ENCODE data around the gene KCP.

KCP gene

DNA sequence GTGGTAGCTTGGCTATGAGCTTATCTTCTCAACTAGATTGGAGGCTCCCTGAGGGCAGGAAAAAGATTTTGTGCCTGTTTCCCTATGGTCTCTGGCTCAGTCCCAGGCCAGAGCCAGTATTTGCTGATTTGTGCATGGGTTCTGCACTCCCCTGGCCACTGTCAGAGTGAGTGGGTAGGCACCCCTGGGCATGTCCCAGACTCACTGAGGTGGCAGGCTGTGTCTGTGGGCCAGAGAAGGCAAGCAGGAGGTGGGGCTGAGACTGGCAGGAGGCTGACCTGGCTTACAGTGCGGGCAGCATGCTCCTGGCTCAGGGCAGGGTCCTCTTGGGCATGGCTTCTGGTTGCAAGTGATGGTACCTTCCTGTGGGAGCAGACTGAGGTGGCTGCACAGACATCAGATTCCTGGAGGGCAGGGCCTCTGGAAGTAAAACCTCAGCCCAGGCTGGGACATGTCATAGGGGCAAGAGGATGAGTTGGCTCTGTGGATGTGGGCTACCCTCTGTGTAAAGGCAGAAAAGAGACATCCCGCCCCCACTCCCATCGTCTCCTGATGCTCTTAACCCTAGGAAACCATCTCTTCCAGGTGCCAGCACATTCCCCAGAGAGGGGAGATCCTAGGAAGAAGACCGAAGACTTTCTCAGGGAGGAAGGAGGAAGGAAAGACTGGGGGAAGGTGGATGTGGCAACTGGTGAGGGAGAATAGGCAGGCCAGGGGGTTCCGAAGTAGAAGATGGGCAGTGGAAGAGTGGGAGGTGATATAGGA is 4.3 kb downstream of the KCP start:
- DNase-seq (ENCODE audit: low spot score) = no peak

DNA sequence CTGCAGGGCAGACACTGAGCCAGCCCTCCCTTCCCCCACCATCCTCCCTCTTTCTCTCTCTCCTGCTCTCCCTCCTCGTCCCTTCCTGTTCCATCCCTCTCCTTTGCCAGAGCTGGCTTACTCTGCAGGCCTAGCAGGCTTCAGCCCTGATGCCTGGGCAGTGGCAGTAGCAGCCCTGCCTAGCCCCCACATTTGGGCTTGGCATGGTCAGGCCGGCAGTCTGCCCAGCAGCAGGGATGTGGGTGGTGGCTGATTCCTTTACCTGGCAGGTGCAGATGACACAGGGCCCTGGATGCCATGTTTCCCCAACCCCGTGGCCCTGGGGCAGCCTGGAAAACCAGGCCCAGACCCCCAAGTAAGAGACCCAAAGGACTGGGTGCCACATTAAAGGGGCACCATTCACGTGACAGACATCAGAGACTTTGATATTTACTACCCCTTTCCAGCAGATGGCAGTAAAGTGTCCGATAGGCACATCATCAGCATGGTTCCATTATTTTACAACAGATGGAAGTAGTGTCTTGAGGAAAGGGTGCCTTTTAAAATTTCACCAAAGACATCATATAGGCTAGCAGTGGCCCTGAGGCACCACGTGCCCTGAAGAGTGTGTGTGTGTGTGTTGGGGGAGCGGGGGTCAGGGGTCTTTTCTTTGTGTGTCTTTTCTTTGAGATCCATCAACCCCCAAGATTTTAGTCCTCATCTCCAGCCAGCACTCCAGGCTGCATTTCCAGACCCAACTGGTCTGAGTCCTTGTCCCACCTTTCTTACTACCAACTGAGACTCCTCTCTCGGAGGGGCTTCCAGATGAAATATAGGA is 5.9 kb downstream of the KCP start:
- DNase-seq (ENCODE audit: low spot score) = peak; percentile 91

DNA sequence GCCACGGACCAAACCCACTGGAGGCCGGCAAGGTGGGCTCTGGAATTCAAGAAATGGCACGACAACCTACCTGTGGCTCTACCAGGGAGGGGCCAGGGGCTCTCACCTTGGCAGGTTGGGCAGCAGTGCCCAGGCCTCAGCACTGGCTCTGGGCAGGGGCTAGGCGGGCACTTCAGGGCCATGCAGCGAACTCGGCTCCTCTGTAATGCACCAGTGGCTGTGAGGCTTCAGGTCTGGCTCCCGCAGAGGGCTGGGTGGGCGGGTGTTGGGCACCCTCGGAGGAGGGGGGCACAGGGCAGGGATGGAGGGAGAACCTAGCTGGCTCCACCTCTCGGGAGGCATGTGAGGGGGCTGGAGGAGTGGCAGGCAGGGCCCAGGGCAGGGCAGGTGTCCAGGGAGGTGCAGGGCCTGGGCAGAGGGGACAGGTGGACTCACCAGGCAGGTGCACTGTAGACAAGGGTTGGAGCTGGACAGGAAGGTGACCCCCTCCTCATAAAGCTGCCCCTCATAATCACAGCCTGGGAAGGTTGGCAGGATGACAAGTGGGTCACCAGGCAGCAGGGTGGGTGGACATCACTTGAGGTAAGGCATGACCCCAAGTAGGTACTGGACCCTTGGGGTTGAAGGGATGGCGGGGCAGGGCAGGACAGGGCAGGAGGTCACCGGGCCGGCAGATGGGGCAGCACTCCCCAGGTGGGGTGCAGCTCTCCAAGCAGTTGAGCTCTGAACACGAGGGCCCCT is 6.7 kb downstream of the KCP start:
- no peak for DNase-seq (ENCODE audit: low spot score)

DNA sequence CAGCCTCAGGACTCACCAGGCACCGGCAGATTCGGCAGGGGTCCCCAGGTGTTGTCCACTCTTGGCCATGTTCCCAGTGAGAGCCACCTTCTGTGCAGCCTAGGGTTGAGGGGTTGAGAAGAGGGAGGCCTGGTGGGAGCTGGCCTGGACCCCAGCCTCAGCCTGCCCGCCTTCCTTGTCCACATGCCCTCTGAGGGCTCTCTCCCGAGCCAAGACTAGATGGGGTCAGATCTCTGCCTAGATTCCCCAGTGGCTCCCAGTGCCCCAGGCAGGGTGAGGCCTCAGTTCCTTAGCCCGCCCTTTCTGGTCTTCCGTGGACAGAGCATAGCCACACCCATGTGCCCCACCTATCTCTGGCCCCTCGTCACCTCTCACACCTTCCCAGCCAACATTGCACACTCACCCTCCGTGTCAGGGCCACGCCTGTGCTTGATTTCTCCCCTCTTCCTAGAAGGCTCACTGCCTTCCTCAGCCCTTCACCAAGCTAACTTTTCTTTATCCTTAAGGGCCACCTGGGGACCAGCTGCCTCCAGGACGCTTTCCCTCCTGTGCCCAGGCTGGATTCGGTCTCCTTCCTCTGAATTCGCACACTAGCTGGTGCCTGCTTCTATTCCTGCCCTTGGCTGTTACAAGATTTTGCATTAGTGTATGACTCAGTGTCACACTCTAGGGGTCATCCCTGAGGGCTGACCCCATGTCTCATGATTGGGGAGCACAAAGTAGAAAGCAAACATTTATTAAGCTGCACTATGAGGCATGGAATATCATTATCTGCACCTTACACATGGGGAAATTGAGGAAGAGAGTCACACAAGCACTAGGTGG is 7.5 kb downstream of the KCP start:
- no peak for DNase-seq (ENCODE audit: low spot score)

DNA sequence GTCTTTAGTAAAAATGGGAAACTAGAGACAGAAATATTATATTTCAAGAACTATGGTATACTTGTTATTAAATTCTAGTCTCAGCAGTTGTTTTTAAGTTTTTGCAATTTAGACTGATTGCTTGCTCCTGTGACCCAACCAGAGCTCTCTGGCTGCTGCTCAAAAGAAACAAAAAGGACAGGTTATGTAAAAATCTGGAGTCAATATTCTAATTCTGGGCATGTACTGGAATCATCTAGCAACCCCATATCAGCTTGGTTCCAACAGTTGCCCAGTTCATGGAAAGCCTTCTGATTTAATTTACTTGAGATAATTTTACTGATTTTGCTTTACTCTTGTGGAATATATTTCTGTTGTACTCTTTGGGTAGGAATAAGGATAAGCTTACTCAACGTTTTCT is 10.3 kb downstream of the KCP start:
- no peak for DNase-seq (ENCODE audit: low spot score)

DNA sequence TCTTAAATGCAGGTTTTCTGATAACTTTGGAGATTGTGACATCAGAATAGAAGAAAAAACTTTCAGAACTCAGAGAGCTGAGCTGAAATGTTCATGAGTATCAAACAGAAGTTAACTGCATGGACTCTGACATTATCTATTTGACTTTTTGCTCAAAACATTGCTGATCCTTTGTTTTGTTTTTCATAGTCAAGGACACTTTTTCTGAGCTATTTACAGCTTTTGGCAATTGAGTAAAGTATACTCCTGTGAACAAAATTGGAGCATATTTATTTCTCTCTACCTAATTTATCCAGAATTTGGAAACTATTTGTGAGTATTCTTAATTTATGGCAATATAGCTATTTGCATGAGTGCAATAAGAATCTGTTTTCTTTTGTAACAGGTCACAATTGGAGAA is 11.1 kb downstream of the KCP start:
- peak; percentile 51 for DNase-seq (ENCODE audit: low spot score)

DNA sequence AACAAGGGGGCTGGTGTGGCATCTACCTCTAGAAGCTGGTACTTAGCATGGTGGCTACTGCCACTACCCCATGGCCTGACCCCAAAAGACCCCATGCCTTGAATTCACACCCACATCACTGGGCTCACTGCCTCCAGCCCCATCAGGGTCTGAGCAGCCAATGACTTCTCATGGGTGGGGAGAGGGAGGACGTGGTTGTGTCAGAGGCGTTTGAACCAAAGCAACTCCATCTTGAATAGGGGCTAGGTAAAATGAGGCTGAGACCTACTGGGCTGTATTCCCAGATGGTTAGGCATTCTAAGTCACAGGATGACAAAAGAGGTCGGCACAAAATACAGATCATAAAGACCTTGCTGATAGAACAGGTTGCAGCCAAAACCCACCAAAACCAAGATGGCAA is 15.2 kb downstream of the KCP start:
- no peak for DNase-seq (ENCODE audit: low spot score)

DNA sequence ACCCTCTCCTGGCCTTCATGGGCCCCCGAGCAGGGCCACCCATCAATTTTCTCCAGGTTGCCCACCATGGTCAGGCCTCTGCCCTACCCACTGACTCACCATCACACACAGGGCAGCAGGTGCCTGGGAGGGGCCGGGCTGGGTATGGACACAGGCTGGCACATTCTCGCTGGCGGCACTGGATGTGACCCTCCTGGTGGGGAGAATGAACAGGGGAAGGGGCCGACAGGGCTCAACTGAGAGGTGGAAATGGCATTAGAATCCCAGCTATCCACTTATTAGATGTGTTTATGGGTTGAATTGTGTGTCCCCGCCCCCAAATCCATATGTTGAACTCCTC is 16.4 kb downstream of the KCP start:
- DNase-seq (ENCODE audit: low spot score) = no peak

DNA sequence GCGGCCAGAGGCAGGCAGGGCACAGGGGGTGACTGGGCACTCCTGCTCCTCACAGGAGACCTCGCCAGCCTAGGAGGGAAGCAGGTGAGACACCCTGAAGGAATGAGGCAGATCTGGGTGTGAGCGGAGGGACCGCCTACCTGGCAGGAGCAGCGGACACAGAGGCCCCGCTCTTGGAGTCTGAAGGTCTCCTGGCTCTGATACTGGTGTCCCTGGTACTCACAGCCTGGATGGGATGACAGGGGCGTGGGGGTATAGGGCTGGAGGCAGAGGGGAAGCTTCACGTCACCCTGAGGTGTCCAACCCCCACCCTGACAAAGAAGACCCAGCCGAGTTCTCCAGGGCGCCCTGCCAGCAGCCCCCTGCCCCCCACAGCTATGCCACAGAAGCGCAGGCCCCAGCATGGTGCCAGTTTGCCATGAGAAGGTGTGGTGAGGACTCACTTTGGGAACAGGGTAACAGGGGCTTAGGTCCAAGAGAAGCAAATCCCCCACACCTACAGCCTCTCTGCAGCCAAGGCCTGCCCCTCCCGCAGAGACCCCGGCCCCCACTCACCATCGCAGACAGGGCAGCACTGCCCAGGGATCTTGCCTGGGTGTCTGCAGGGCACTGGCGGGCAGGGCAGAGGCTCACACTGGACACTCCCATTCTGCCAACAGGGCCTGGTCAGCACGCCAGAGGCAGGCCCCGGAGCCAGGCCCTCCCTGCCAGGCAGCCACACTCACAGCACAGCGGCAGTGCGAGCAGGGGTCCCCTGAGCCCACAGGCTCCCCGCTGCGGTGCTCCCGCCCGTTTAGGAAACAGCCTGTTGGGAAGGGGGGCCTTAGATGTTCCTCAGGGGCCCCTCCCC is 17.0 kb downstream of the KCP start:
- DNase-seq (ENCODE audit: low spot score) = no peak

DNA sequence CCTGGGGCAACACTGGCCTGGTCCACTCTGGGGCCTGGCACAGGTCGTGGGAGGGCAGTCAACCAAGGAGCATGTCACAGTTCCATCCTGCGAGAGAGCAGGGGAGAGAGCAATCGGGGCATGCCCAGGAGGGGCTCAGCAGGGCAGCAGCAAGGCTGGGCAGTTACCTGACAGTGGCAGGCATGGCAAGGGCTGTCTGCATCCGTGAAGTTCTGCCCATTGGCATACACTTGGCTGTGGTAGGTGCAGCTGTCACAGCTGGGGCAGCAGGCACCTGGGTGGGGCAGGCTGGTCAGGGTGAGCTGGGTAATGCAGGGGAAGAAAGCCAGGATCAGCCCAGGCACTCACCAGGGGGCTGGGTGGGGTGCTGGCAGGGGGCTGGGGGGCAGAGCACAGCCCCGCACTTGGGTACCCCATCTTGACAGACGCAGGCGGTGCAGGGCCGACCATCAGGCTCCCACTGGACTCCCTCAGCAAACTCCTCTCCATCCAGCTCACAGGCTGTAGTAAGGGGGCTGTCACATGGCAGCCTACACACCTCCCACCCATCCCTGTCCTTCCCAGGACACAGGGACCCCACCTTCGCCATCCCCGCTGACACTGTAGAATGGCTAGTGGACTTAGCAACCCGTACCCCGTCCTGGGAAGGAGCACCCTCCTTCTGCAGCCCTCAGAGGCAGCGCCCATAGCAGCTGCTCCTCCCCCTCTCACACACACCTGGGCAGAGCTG is 17.8 kb downstream of the KCP start:
- no peak for DNase-seq (ENCODE audit: low spot score)

DNA sequence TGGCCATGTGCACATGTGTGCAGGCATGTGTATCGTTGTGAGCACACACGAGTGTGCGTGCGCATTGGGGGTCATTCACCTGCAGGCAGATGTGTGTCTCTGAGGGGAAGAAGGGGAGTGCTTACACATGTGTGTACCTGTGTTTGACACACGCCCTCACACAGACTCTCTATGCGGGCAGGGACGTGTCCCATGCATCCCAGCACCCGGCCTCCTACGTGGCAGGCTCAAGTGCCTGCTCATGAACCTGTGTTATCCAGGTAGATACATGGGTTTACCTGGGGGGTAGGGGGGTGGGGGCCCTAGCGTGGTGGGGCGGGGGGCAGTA is 18.6 kb downstream of the KCP start:
- no peak for DNase-seq (ENCODE audit: low spot score)

DNA sequence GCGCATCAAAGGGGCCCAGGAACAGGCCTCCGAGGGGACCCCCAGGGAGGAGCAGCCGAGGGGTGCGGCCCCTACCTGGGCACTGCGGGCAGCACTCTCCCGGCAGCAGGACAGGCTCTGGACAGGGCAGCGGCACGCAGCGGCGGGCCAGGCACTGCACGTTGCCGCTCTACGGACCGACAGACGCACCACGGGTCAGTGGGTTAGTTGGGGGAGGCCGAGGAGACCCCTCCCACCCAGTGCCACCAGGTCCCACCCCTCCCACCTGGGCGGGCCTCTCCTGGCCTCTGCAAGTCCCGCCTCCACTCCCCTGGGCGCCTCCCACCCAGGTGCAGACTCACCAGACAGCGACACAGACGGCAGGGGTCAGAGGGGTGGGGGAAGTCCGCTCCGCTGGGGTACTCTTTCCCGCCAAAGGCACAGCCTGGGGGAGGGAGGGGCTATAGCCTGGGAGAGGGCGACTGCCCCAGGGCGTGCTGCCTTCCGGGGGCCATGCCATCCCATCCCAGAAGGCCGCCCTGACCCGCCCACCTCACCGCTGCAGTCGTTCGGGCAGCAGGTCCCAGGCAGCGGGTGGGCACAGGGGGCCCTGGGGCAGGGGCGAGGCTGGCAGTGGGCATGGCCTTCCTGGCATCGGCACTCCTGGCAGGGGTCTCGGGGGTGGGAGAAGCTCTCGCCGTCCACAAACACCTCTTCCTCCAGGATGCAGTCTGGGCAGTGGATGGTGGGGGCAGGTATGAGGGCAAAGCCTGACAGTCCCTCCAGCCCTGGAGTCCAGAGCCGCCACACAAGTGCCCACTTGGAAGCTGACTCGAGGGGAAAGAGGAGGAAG is 19.2 kb downstream of the KCP start:
- peak; percentile 37 for DNase-seq (ENCODE audit: low spot score)

DNA sequence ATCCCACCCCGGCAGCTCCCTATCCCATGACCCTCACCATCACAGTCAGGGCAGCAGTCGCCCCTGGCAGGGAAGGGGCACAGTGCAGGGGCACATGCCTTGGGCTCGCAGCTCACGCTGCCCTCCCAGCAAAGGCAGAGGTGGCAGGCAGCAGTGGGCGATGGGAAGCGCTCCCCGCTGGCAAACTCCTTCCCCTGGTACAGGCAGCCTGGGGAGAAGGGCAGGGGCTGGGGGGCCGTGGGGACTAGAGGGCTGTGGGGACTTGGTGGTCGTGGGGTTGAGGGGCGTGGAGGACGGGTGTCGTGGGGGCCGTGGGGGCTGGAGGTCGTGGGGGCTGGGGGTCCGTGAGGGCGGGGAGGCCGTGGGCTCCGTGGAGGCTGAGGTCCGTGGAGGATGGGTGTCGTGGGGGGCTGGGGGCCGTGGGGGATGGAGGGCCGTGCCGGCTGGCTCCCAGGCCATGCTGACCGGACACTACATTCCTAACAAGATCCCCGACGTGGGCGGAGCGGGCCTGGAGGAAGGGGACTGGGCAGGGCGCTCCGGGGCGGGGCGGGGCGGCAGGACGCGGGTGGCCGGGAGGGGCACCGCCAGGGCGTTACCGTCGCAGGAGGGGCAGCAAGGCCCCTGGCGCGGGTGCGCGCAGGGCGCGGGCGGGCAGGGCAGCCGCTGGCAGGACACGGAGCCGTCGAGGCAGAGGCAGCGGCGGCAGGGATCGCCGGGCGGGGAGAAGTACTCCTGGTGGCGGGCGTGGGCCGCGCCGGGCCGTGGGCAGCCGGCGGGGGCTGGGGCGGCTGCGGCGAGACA is 20.0 kb downstream of the KCP start:
- no peak for DNase-seq (ENCODE audit: low spot score)

DNA sequence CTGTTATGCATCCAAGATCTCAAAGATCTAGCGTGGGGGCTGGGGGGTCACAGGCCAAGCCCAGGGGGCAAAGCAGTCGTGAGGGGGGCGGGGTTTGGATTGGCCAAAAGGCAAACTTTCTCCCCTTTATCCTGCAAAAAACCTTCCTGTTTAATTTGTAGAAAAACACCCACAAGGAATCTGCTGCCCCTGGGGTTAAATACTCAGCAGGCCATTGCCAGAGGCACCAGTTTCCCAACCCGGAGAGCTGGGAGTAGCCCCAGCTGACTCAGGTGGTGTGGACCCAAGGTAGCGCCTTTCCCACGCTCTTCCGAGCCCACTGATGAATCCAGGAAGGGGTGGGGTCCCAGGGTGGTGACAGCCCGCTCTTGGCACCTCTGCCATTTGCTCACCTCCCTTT is 21.4 kb downstream of the KCP start:
- DNase-seq (ENCODE audit: low spot score) = no peak

DNA sequence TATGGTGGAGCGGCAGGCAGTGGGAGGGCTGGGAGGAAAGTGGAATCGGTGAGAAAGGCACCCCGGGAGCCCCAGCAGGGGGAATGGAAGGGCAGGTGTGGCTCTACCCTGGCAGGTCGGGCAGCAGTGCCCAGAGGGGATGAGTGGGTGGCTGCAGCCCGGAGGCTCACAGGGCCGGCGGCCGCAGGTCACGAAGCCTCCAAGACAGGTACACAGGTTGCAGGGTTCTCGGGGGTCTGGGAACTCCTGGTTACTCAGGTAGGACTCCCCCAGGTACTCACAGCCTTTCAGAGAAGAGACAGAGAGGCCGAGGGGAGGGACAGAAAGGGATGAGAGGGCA is 21.8 kb downstream of the KCP start:
- DNase-seq (ENCODE audit: low spot score) = no peak

DNA sequence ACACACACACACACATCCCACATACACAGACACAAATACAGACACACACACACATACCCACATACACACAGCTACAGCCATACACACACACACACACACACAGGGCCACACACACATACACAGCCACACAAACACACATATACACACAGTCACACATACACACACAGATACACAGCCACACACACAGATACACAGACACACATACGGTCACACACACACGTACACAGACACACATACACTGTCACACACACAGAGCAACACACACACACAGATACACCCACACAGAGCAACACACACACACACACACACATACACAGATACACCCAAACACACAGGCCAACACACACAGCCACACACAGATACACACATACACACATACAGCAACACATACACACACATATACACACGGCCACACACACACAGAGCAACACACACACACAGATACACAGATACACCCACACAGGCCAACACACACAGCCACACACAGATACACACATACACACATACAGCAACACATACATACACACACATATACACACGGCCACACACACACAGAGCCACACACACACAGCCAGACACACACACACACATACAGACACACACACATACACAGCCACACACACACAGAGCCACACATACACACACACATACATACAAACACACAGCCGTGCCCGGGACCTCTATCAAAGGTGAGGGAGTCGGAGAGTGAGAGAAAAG is 22.3 kb downstream of the KCP start:
- DNase-seq (ENCODE audit: low spot score) = no peak

DNA sequence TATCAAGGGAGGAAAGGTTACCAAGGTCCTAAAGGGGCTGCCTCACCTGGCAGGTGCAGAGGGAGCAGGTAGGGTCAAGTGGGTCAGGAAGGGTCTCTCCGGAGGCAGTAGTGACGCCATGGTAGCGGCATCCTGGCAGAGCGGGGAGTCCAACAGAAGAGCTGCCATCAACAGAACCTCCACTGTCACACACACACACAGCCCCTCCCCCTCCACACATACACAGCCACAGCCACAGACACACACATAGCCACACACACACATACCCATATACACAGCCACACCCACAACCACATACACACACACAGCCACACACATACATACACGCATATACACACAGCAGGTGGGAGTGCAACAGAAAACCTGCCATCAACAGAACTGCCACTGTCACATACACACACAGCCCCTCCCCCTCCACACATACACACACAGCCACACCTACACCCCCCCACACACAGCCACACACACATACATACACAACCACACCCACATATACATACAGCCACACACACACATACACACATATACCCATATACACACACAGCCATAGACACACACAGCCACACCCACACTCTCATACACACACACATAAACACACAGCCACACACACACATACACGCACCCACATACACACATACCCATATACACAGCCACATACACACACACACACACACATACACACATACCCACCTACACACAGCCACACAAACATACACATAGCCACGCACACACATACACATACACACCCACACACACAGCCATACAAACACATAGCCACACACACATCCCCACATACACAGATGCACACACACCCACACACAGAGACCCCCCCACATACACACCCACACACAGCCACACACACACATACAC is 23.1 kb downstream of the KCP start:
- DNase-seq (ENCODE audit: low spot score) = no peak
